A549 (cell line): Measurements from ENCODE around the gene TNFAIP8. TPM values are rescaled to one million over a fixed set of nuclear protein-coding genes. Genes with fewer than 3 reads are reported as not detected.

Source experiments
- ATAC-seq, 2 experiments: fragments of 200-7000 bp in 1 of 2; fragments of >200 bp in 1 of 2; cut with Nextera tagmentation in 1 of 2; cut with Tn5 transposase in 1 of 2; 3 replicates each; pipeline versions ENCODE4 v1.8.0 to v1.9.1; 2018 to 2020; ENCODE audit warnings: mild to moderate bottlenecking in 1 of 2, moderate library complexity in 1 of 2
- CTCF ChIA-PET: fragments of 300-600 bp; sonication (Branson Sonifier 250); formaldehyde crosslinking; extraction: SDS; loops from one replicate; lab custom pipeline; 2021; ENCODE audit warnings: antibody characterized with exemption, inconsistent platforms; lab: Yijun Ruan, JAX
- POLR2A ChIA-PET: fragments of 350-600 bp; formaldehyde crosslinking; extraction: SDS; loops from one replicate; lab custom pipeline; 2021; ENCODE audit warnings: antibody characterized with exemption, inconsistent platforms; lab: Yijun Ruan, JAX
- DNase-seq, 2 experiments: peaks; one replicate each; pipeline versions ENCODE4 v3.0.0 to v3.0.0-alpha.2; 2011 to 2016; ENCODE audit warnings: low read depth in 1 of 2, low spot score in 1 of 2
- FAIRE-seq: peaks from 2 replicates; lab custom pipeline; 2011; peaks lifted over from hg19 to GRCh38; lab: Jason Lieb, UNC
- H3K27ac ChIP-seq, 2 experiments: fragments of >200 bp; sonication (Bioruptor Twin); formaldehyde crosslinking; 3 replicates each; pipeline ENCODE4 v1.5.1; 2016 to 2017
- H3K4me1 ChIP-seq: fragments of >200 bp; sonication (Bioruptor Twin); formaldehyde crosslinking; 3 replicates; pipeline ENCODE4 v1.6.1; 2016
- H3K4me2 ChIP-seq: fragments of >200 bp; sonication (Bioruptor Twin); formaldehyde crosslinking; 3 replicates; pipeline ENCODE4 v1.6.1; 2016
- H3K4me3 ChIP-seq: fragments of >200 bp; sonication (Bioruptor Twin); formaldehyde crosslinking; 3 replicates; pipeline ENCODE4 v1.5.1; 2016
- H3K9me3 ChIP-seq: fragments of >200 bp; sonication (Bioruptor Twin); formaldehyde crosslinking; 3 replicates; pipeline ENCODE4 v1.6.1; 2016
- BCL3 ChIP-seq: fragments of >200 bp; sonication (Bioruptor Twin); formaldehyde crosslinking; IDR thresholded peaks from 3 replicates; pipeline ENCODE4 v1.6.1; 2016
- BHLHE40 ChIP-seq: IDR thresholded peaks from 2 replicates; pipeline ENCODE4 v1.6.1; 2012; ENCODE audit warnings: low read depth, low read length, inconsistent platforms
- CBX8 ChIP-seq: fragments of 200-600 bp; sonication (generic); IDR thresholded peaks from 2 replicates; pipeline ENCODE4 v1.6.1; 2016
- FOSL2 ChIP-seq, 2 experiments: fragments of 450-650 bp in 1 of 2; fragments of >200 bp in 1 of 2; sonication (Bioruptor Twin) in 1 of 2; formaldehyde crosslinking; IDR thresholded peaks; 2 replicates each; pipeline versions ENCODE4 v1.5.0 to v1.6.1; 2016 to 2020; ENCODE audit warnings: mild to moderate bottlenecking in 1 of 2, moderate library complexity in 1 of 2
- FOXS1 ChIP-seq: fragments of 250-450 bp; sonication (Bioruptor Pico); IDR thresholded peaks from 2 replicates; pipeline ENCODE4 v1.5.0; 2020; ENCODE audit warnings: mild to moderate bottlenecking, moderate library complexity
- HDAC2 ChIP-seq: fragments of 200-600 bp; sonication (generic); IDR thresholded peaks from 2 replicates; pipeline ENCODE4 v1.6.1; 2016
- HOXB13 ChIP-seq: fragments of 250-450 bp; sonication (Bioruptor Pico); IDR thresholded peaks from 2 replicates; pipeline ENCODE4 v1.5.0; 2020; ENCODE audit warnings: low read depth, mild to moderate bottlenecking, moderate library complexity
- JUN ChIP-seq, 2 experiments: fragments of >200 bp; sonication (Bioruptor Twin); formaldehyde crosslinking; IDR thresholded peaks; 2 replicates in 1 of 2; 3 replicates in 1 of 2; pipeline ENCODE4 v1.6.1; 2016 to 2017
- JUNB ChIP-seq: fragments of >200 bp; sonication (Bioruptor Twin); formaldehyde crosslinking; IDR thresholded peaks from 2 replicates; pipeline ENCODE4 v1.6.1; 2016
- KDM1A ChIP-seq: fragments of 200-600 bp; sonication (generic); IDR thresholded peaks from 2 replicates; pipeline ENCODE4 v1.6.1; 2016; ENCODE audit warnings: low read depth, mild to moderate bottlenecking
- KDM5A ChIP-seq: fragments of 200-600 bp; sonication (generic); IDR thresholded peaks from 2 replicates; pipeline ENCODE4 v1.6.1; 2016; ENCODE audit warnings: antibody characterized with exemption, mild to moderate bottlenecking
- MAX ChIP-seq: IDR thresholded peaks from 2 replicates; pipeline ENCODE4 v1.6.1; 2012
- MAZ ChIP-seq: fragments of 150-350 bp; IDR thresholded peaks from 2 replicates; pipeline ENCODE4 v1.6.1; 2014; ENCODE audit warnings: antibody characterized with exemption, low read depth, low read length, borderline replicate concordance
- NFE2L2 ChIP-seq: fragments of 150-350 bp; conservative IDR thresholded peaks from 2 replicates; pipeline ENCODE4 v1.6.1; 2014; ENCODE audit warnings: low read length
- PHF8 ChIP-seq: fragments of 200-600 bp; sonication (generic); IDR thresholded peaks from 2 replicates; pipeline ENCODE4 v1.6.1; 2016; ENCODE audit warnings: low read depth, mild to moderate bottlenecking, antibody characterized with exemption, moderate library complexity, borderline replicate concordance
- POLR2AphosphoS2 ChIP-seq: conservative IDR thresholded peaks from 2 replicates; pipeline ENCODE4 v1.6.1; 2012; ENCODE audit warnings: low read length, improper control_type of control experiment, inconsistent platforms
- RAD21 ChIP-seq, 2 experiments: fragments of >200 bp in 1 of 2; sonication (Bioruptor Twin) in 1 of 2; formaldehyde crosslinking in 1 of 2; IDR thresholded peaks in 1 of 2; conservative IDR thresholded peaks in 1 of 2; 2 replicates in 1 of 2; 3 replicates in 1 of 2; pipeline ENCODE4 v1.6.1; 2012 to 2018; ENCODE audit warnings: inconsistent platforms in 1 of 2
- REST ChIP-seq: fragments of 200-600 bp; sonication (generic); IDR thresholded peaks from 2 replicates; pipeline ENCODE4 v1.6.1; 2016; ENCODE audit warnings: antibody characterized with exemption, mild to moderate bottlenecking, moderate library complexity
- RNF2 ChIP-seq: fragments of 200-600 bp; sonication (generic); IDR thresholded peaks from 2 replicates; pipeline ENCODE4 v1.6.1; 2016; ENCODE audit warnings: low read depth, mild to moderate bottlenecking, antibody characterized with exemption, moderate library complexity, borderline replicate concordance
- ZFP36 ChIP-seq: fragments of 450-650 bp; IDR thresholded peaks from 2 replicates; pipeline ENCODE4 v1.6.1; 2014; ENCODE audit warnings: borderline replicate concordance; ENCODE audit not compliant: partially characterized antibody
- WGBS: methylation state at CpG from one replicate; pipeline ENCODE4 v1.1.6; 2017; ENCODE audit errors: missing lambda C conversion rate; 5-methylcytosine and 5-hydroxymethylcytosine counted together
- polyA plus RNA-seq, 4 experiments: library from polyadenylated mRNA; depleted of rRNA in 3 of 4; stranded (reverse); fragments of >200 nt; fragmentation: RNase III in 1 of 4; extraction: RNeasy Plus Mini Kit Qiagen cat#74134 plus additional on column Dnase treatment in 1 of 4; gene quantifications; 2 replicates in 3 of 4; 3 replicates in 1 of 4; pipeline ENCODE4 v1.2.3, GENCODE V29; 2011 to 2017

TNFAIP8 gene
- polyA plus RNA-seq, 2 of the 4 experiments (the other 2 are of a cell fraction), result 34.9 to 35.7 TPM

GRCh38 chr5:119365847-119366539, 10.2 kb downstream of the TNFAIP8 start (continued):
- no peak for TF ChIP-seq BCL3
- TF ChIP-seq HOXB13 (CRISPR knock-in tag), result no peak
- no peak for TF ChIP-seq PHF8

- 0 out of 3 replicates have a peak, but pooled peaks cover 5% of the 10 kb centered on the region for H3K4me1 ChIP-seq
- no peak overlapping the region for H3K4me3 ChIP-seq
- H3K4me2 ChIP-seq, result no peak overlapping the region
- WGBS, result 79% methylated on average over 2 of the region's 2 CpGs
- no peak overlapping the region for H3K27ac ChIP-seq
- no peaks in the 10 kb centered on the region for H3K9me3 ChIP-seq
- FAIRE-seq, result no peak
- no peak for DNase-seq
- TF ChIP-seq BHLHE40, result no peak
- TF ChIP-seq MAZ, result no peak
- no peak for TF ChIP-seq HDAC2
- no peak for TF ChIP-seq CBX8
- TF ChIP-seq JUNB, result no peak
- no peak for TF ChIP-seq KDM1A
- no peak for TF ChIP-seq RNF2
- no peak for TF ChIP-seq PHF8
- no peak for TF ChIP-seq NFE2L2
- no peak for TF ChIP-seq MAX
- TF ChIP-seq HOXB13 (CRISPR knock-in tag), result no peak
- POLR2A ChIA-PET, result no interaction called here
- ATAC-seq, result no peak
- CTCF ChIA-PET, result interaction anchor here (0.8 to 1.7 kb wide), 4 partner anchors 24 to 378 kb away, joined by 3 to 4 read pairs (median 3); partner anchors contain the start of gene DTWD2
Measured at GRCh38 chr5:119366540-119366881, 10.7 kb downstream of the TNFAIP8 start.

- POLR2A ChIA-PET, result no interaction called here
- TF ChIP-seq POLR2AphosphoS2 (no peak), RAD21 (conservative IDR thresholded peaks at IDR 0.05 in 1 of 2, IDR thresholded peaks at IDR 0.05 in 1 of 2) (no peak), FOSL2 (IDR thresholded peaks at IDR 0.05) (no peak), FOSL2 (CRISPR knock-in tag; IDR thresholded peaks at IDR 0.05) (no peak), ZFP36 (no peak), FOXS1 (no peak), KDM5A (no peak), REST (no peak), JUN (IDR thresholded peaks at IDR 0.05) (no peak)
- H3K4me3 ChIP-seq, result no peak overlapping the region
- WGBS, result 85% methylated on average over 1 of the region's 1 CpG
- no peak for DNase-seq
- ATAC-seq, result no peak
- H3K9me3 ChIP-seq, result no peaks in the 10 kb centered on the region
- H3K27ac ChIP-seq, result no peak overlapping the region
- H3K4me1 ChIP-seq, result 0 out of 3 replicates have a peak, but pooled peaks cover 5% of the 10 kb centered on the region
- CTCF ChIA-PET, result interaction anchor here (1.3 to 1.7 kb wide), 2 partner anchors 12 to 380 kb away, joined by 3 to 4 read pairs; partner anchors contain the start of gene DTWD2
- H3K4me2 ChIP-seq, result no peak overlapping the region
- no peak for FAIRE-seq
Measured at GRCh38 chr5:119367502-119368237, 11.9 kb downstream of the TNFAIP8 start.
